GM18873 (cell line): ENCODE measurements around the gene TARM1.
"Not testable (repeated sequence)": the region's sequence is repeated elsewhere in the genome, so short reads cannot be mapped to it uniquely, and the experiment has no call there.

ENCODE experiments used
- ATAC-seq: cut with Tn5 transposase; IDR thresholded peaks from one replicate; pipeline ENCODE4 v1.9.1; 2021; ENCODE audit warnings: mild to moderate bottlenecking, moderate library complexity, moderate number of reproducible peaks; ENCODE audit not compliant: unreplicated experiment, low FRiP score

TARM1 gene

GRCh38 chr19:54100561-54100960, 19.4 kb upstream of the TARM1 start, which contains the start of gene OSCAR:
OSCAR (minus strand) TSS chr19:54100803; CDS start chr19:54100792, 11 bp downstream.
- ATAC-seq, result no peak

- ATAC-seq, result not testable (repeated sequence)
Measured at GRCh38 chr19:54099903-54100255, 18.7 kb upstream of the TARM1 start.

- no peak for ATAC-seq
Measured at GRCh38 chr19:54099190-54099902, 18.2 kb upstream of the TARM1 start.

- ATAC-seq, result no peak
Measured at GRCh38 chr19:54096617-54097106, 15.5 kb upstream of the TARM1 start.

GRCh38 chr19:54095859-54096616, 14.9 kb upstream of the TARM1 start:
- ATAC-seq, result not testable (repeated sequence)

GRCh38 chr19:54095136-54095858, 14.1 kb upstream of the TARM1 start:
- no peak for ATAC-seq

GRCh38 chr19:54094426-54095000, 13.3 kb upstream of the TARM1 start:
- ATAC-seq, result no peak

- ATAC-seq, result no peak
Measured at GRCh38 chr19:54084410-54084809, 3.2 kb upstream of the TARM1 start.

GRCh38 chr19:54077334-54077733, 3.8 kb downstream of the TARM1 start:
- ATAC-seq, result no peak

GRCh38 chr19:54074851-54075250, 6.3 kb downstream of the TARM1 start:
- no peak for ATAC-seq

- ATAC-seq, result no peak
Measured at GRCh38 chr19:54073829-54074228, 7.3 kb downstream of the TARM1 start.

GRCh38 chr19:54069470-54069869, 11.7 kb downstream of the TARM1 start:
- no peak for ATAC-seq

GRCh38 chr19:54063350-54064116, 17.6 kb downstream of the TARM1 start, which contains the start of gene VSTM1:
VSTM1 (minus strand) TSS chr19:54063897; CDS start chr19:54063777, 120 bp downstream.
- ATAC-seq, result no peak

- ATAC-seq, result no peak
Measured at GRCh38 chr19:54062643-54063042, 18.5 kb downstream of the TARM1 start.

GRCh38 chr19:54047616-54048015, 33.5 kb downstream of the TARM1 start:
- ATAC-seq, result no peak

GRCh38 chr19:54045771-54046170, 35.4 kb downstream of the TARM1 start:
- ATAC-seq, result no peak

GRCh38 chr19:54042989-54043388, 38.2 kb downstream of the TARM1 start:
- no peak for ATAC-seq

- no peak for ATAC-seq
Measured at GRCh38 chr19:54041969-54042606, 39.1 kb downstream of the TARM1 start.

- ATAC-seq, result no peak
Measured at GRCh38 chr19:54040003-54040402, 41.2 kb downstream of the TARM1 start.
